Fibroblast of gingiva (primary cell): ENCODE results near the gene PPFIA3.
"Not testable (repeated sequence)": the region's sequence is repeated elsewhere in the genome, so short reads cannot be mapped to it uniquely, and the experiment has no call there.

Experiments used
- DNase-seq: peaks from one replicate; pipeline ENCODE4 v3.0.0-alpha.2; 2011; ENCODE audit warnings: low read depth

Gene PPFIA3

GRCh38 chr19:49125025-49125731 lies 5.8 kb downstream of the PPFIA3 start:
- DNase-seq: no peak

GRCh38 chr19:49126575-49126974 lies 7.2 kb downstream of the PPFIA3 start:
- no peak for DNase-seq

GRCh38 chr19:49127225-49127624 lies 7.9 kb downstream of the PPFIA3 start:
- DNase-seq: not testable (repeated sequence)

GRCh38 chr19:49127674-49128544 lies 8.6 kb downstream of the PPFIA3 start:
- DNase-seq: peak; percentile 96

- DNase-seq: no peak
Observed at GRCh38 chr19:49128545-49129237, 9.3 kb downstream of the PPFIA3 start.

GRCh38 chr19:49129238-49129583 lies 9.9 kb downstream of the PPFIA3 start:
- DNase-seq: no peak

- DNase-seq: no peak
Observed at GRCh38 chr19:49130325-49130724, 11.0 kb downstream of the PPFIA3 start.

GRCh38 chr19:49132974-49133609 lies 13.7 kb downstream of the PPFIA3 start:
- DNase-seq: no peak

- peak; percentile 13 for DNase-seq
Observed at GRCh38 chr19:49133621-49134454, 14.5 kb downstream of the PPFIA3 start.

GRCh38 chr19:49135686-49136085 lies 16.3 kb downstream of the PPFIA3 start:
- no peak for DNase-seq

- no peak for DNase-seq
Observed at GRCh38 chr19:49136771-49137171, 17.4 kb downstream of the PPFIA3 start.

- no peak for DNase-seq
Observed at GRCh38 chr19:49140951-49141350, 21.6 kb downstream of the PPFIA3 start.

GRCh38 chr19:49141352-49141751 lies 22.0 kb downstream of the PPFIA3 start:
- no peak for DNase-seq

- DNase-seq: peak; percentile 86
Observed at GRCh38 chr19:49142866-49143335, 23.6 kb downstream of the PPFIA3 start.

GRCh38 chr19:49145573-49146407 lies 26.4 kb downstream of the PPFIA3 start:
- DNase-seq: peak; percentile 69

- not testable (repeated sequence) for DNase-seq
Observed at GRCh38 chr19:49146408-49146770, 27.0 kb downstream of the PPFIA3 start.

GRCh38 chr19:49148044-49148682 lies 28.8 kb downstream of the PPFIA3 start:
- DNase-seq: no peak

GRCh38 chr19:49148784-49149651 lies 29.7 kb downstream of the PPFIA3 start:
- peak; percentile 73 for DNase-seq

GRCh38 chr19:49149652-49150105 lies 30.3 kb downstream of the PPFIA3 start:
- DNase-seq: peak; percentile 84
